Measurements from ENCODE around the gene PSME3IP1. TPM values are rescaled to one million over a fixed set of nuclear protein-coding genes. Genes with fewer than 3 reads are reported as not detected.

The PSME3IP1 gene
- total RNA-seq, 1 experiment from 2014 or later, result 104 TPM

DNA sequence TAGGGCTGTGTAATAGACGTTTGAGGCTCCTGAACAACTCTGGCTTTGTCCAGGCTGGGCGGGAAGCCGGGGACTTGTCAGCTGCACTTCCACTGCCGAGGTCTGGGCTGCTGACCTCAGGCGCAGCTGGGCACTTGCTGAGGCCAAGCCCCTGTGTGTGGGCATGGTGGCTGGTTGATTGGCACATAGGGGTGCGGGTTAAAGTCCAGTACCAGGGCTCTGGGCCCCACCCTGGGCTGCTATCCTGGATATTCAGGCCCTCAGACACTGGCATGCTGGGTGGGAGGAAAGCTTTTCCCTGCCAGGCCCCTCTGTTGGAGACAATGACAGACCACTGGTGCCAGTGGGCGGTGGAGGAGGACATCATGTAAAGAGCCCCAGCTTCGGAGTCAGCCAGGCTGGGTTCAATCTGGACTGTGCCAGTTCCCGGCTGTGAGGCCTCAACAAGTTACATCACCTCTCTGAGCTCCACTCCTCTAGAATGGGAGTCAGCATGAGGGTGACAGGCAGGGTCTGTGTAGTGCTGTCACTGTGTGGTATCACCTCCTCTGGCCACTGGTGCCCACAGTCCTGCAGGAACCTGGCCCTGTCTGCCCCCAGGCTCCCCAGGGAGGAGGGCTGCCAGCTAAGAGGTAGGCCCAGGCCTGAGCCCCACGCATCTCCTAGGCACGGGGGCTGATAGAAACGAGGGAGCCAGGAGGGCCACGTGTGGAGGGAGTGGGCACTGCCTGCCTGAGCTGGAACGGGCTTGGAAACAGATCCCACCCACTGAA is 42.5 kb downstream of the PSME3IP1 start (continued):
- TF ChIP-seq AFF4 (CRISPR knock-in tag; IDR thresholded peaks at IDR 0.05; ENCODE audit: borderline replicate concordance) (no peak), CTCF (IDR thresholded peaks at IDR 0.05) (no peak), MLX (CRISPR knock-in tag; IDR thresholded peaks at IDR 0.05) (no peak), ERG (CRISPR knock-in tag; IDR thresholded peaks at IDR 0.05) (no peak), ZNF281 (CRISPR knock-in tag; IDR thresholded peaks at IDR 0.05) (no peak), E2F4 (CRISPR knock-in tag; IDR thresholded peaks at IDR 0.05; ENCODE audit: borderline replicate concordance, low read depth) (no peak), CREM (CRISPR knock-in tag; IDR thresholded peaks at IDR 0.05) (no peak), ZNF263 (CRISPR knock-in tag; IDR thresholded peaks at IDR 0.05; ENCODE audit: low read depth) (no peak)

DNA sequence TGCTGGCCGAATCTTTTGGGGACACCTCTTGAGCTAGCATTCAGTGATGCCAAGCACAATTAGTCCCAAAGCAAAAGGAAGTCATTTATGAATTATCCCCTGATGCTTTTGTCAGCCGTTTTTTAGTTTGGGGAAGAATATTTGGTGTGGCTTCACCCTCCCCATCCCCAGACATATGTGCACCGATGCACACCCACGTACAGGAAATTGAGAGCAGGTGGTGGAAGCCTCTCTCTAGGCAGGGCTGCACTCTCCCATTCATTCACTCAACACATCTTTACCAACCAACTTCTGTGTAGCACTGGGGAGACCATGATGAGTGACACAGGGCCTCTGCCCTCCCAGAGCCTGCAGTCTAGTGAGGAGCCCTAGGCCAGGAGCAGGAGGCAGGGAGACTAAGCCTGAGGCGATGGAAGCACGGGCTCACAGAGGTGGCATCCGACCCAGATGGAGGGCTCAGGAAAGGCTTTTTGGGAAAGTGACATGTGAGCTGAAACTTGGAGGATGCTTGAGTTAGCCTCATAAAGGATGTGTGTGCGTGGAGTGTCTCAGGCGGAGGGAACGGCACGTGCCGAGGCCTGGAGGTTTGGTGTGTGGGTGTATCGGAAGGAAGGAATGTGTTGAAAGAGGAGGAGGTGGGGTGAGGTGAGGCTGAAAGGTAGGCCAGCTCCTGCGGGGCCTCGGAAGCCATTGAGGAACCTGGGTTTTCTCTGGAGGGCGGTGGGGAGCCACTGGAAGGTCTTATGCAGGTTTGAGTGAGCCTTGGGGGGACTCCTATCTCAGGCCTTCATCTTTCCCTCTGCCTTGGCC is 43.8 kb downstream of the PSME3IP1 start:
- H3K27me3 Mint-ChIP-seq (ENCODE audit: low read depth), result no peaks in the 10 kb centered on the region
- peak overlapping the region; percentile 71 for H3K27ac Mint-ChIP-seq
- no peaks in the 10 kb centered on the region for H3K36me3 Mint-ChIP-seq
- POLR2A ChIA-PET, result no interaction called here
- ATAC-seq (no peak), DNase-seq (ENCODE audit: low spot score) (no peak)
- CTCF ChIA-PET, result interaction anchor here (1.0 kb wide), 1 partner anchor 58 kb away, joined by 4 read pairs; no protein-coding TSS in a partner anchor
- peaks cover 24% of the 10 kb centered on the region for H3K4me1 Mint-ChIP-seq
- no peaks in the 10 kb centered on the region for H3K9me3 Mint-ChIP-seq
- no peak overlapping the region for H3K4me3 Mint-ChIP-seq
- TF ChIP-seq E2F4 (CRISPR knock-in tag; IDR thresholded peaks at IDR 0.05; ENCODE audit: borderline replicate concordance, low read depth) (no peak), ZNF138 (CRISPR knock-in tag; conservative IDR thresholded peaks at IDR 0.05) (no peak), ZBTB21 (CRISPR knock-in tag; IDR thresholded peaks at IDR 0.05; ENCODE audit: borderline replicate concordance) (no peak), NFYB (CRISPR knock-in tag; conservative IDR thresholded peaks at IDR 0.05; ENCODE audit: low read depth) (no peak), SP1 (CRISPR knock-in tag; conservative IDR thresholded peaks at IDR 0.05) (no peak), CREM (CRISPR knock-in tag; IDR thresholded peaks at IDR 0.05) (no peak), ZNF396 (CRISPR knock-in tag; IDR thresholded peaks at IDR 0.05; ENCODE audit: borderline replicate concordance) (no peak), ATF1 (CRISPR knock-in tag; IDR thresholded peaks at IDR 0.05) (no peak), ZNF317 (CRISPR knock-in tag; IDR thresholded peaks at IDR 0.05; ENCODE audit: borderline replicate concordance, low read depth) (no peak), ZNF671 (CRISPR knock-in tag; IDR thresholded peaks at IDR 0.05) (no peak), ZBTB43 (CRISPR knock-in tag; IDR thresholded peaks at IDR 0.05) (no peak), SOX15 (CRISPR knock-in tag; IDR thresholded peaks at IDR 0.05) (no peak)
